Left ventricle myocardium inferior (tissue), 1 donor: Measurements from ENCODE around the gene SORCS1. TPM values are rescaled to one million over a fixed set of nuclear protein-coding genes. Genes with fewer than 3 reads are reported as not detected.

ENCODE experiments used
- DNase-seq: peaks from one replicate; pipeline ENCODE4 v3.0.0-alpha.2; 2020
- H3K27ac ChIP-seq: fragments of 200-600 bp; replicated peaks from 2 replicates; pipeline ENCODE4 v1.8.0; 2021
- H3K27me3 ChIP-seq: fragments of 200-600 bp; 2 replicates; pipeline ENCODE4 v1.8.0; 2021; ENCODE audit warnings: low read depth
- H3K36me3 ChIP-seq: fragments of 200-600 bp; 2 replicates; pipeline ENCODE4 v1.8.0; 2021
- H3K4me1 ChIP-seq: fragments of 200-600 bp; 2 replicates; pipeline ENCODE4 v1.8.0; 2021
- H3K4me3 ChIP-seq: fragments of 200-600 bp; 2 replicates; pipeline ENCODE4 v1.8.0; 2021; ENCODE audit warnings: mild to moderate bottlenecking, moderate library complexity
- H3K9me3 ChIP-seq: fragments of 200-600 bp; replicated peaks from 2 replicates; pipeline ENCODE4 v1.8.0; 2021
- intact Hi-C: fragments of 100-400 bp; cut with micrococcal nuclease; formaldehyde crosslinking; loops from one replicate; pipeline ENCODE4 v1.11.0; 2022
- total RNA-seq: library from RNA; stranded (reverse); fragmentation: NEBNext Ultra II Directional; extraction: Animal tissue kit (Norgen Biotek cat#: 25700); gene quantifications from one replicate; pipeline ENCODE4 v1.2.1, GENCODE V29; 2021
- TF ChIP-seq, protein P1 (sequence below): fragments of 200-600 bp; IDR thresholded peaks from 2 replicates; pipeline ENCODE4 v1.8.0; 2021; ENCODE audit warnings: antibody characterized with exemption, mild to moderate bottlenecking, borderline replicate concordance
- donor health status: DM: no; HTN: yes; CAD: no; lungs with severe emphysema.

SORCS1 gene
- total RNA-seq, 1 donor from 2014 or later, result 2.9 TPM

DNA sequence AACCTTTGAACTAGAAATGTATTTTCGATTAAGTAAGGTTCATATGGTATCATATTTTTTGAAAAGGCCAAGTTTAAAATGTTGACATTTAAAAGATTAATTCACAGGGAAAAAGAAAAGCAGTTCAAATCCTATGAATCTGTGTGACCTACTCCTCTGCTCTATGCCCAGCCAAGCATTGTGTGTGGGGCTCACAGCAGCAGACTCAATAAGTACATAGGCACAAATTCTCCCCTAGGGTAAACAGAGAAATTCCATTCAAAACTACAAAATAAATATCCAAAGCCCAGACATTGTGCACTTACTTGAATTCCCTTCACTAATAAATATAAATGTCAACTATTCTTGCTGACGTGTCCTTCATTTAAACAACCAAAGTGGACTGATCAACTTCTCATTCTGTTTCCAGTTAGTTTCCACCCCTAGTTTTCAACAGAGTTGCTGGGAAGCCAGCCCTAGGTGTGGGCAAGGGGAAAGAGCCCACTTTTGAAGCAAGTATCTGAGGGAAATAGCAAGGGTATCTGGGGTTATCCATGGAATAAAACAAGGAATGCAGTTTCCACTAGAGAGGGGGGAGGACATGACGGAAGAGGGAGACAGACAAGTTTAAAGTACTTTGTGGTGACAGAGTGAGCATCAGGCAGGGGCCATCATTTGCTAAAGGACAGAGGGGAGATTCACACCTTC is 533.3 kb downstream of the SORCS1 start:
- no peak overlapping the region for H3K27ac ChIP-seq
- H3K4me1 ChIP-seq, result no peaks in the 10 kb centered on the region
- intact Hi-C loops, result no loop called here
- DNase-seq, result no peak
- TF ChIP-seq, protein P1, sequence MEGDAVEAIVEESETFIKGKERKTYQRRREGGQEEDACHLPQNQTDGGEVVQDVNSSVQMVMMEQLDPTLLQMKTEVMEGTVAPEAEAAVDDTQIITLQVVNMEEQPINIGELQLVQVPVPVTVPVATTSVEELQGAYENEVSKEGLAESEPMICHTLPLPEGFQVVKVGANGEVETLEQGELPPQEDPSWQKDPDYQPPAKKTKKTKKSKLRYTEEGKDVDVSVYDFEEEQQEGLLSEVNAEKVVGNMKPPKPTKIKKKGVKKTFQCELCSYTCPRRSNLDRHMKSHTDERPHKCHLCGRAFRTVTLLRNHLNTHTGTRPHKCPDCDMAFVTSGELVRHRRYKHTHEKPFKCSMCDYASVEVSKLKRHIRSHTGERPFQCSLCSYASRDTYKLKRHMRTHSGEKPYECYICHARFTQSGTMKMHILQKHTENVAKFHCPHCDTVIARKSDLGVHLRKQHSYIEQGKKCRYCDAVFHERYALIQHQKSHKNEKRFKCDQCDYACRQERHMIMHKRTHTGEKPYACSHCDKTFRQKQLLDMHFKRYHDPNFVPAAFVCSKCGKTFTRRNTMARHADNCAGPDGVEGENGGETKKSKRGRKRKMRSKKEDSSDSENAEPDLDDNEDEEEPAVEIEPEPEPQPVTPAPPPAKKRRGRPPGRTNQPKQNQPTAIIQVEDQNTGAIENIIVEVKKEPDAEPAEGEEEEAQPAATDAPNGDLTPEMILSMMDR, result no peak
- H3K36me3 ChIP-seq, result no peaks in the 10 kb centered on the region
- no peak overlapping the region for H3K4me3 ChIP-seq
- H3K9me3 ChIP-seq, result no peaks in the 10 kb centered on the region
- H3K27me3 ChIP-seq, result peaks cover 17% of the 10 kb centered on the region

DNA sequence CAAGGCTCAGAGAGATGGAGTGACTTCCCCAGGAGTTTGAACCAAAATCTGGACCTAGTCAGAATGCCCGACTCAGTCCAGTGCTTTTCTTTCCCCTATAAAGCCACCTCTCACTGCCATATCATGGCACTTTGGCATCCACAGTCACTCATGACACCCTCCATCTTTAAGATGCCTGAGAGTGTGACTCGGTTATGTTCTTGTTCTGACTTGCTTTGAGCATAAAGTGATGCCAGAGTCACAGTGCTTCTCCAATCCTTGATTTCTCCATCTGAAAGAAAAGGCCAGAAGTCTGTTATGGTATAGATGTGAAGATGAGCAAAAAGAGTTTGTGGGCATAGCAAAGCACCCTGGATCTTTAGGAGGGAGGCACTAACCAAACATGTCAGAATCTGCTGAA is 538.1 kb downstream of the SORCS1 start:
- intact Hi-C loops, result no loop called here
- DNase-seq, result no peak
- no peaks in the 10 kb centered on the region for H3K36me3 ChIP-seq
- H3K27ac ChIP-seq, result no peak overlapping the region
- TF ChIP-seq, protein P1, result no peak
- no peaks in the 10 kb centered on the region for H3K9me3 ChIP-seq
- H3K27me3 ChIP-seq, result peaks cover 24% of the 10 kb centered on the region
- no peak overlapping the region for H3K4me3 ChIP-seq
- no peaks in the 10 kb centered on the region for H3K4me1 ChIP-seq

DNA sequence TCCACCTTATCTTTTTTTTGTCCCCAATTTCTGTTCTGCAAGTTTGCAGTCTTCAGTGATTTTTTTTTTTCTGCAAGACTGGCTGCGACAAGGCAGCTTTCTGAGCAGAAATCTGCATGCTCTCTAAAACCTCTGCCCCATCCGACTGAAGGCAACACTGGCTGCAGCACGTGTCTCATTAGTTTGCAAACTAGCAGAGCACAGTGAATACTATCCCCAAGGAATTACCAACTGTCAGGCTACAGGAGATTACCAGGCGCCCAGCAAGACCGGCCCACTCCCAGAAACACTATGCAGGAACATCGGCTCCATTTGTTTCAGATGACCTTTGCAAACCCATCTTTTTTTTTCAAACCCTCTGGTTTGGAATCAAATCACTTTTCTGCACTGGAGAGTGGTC is 538.8 kb downstream of the SORCS1 start:
- Histone ChIP-seq H3K36me3 (no peaks in the 10 kb centered on the region), H3K9me3 (no peaks in the 10 kb centered on the region), H3K27me3 (peaks cover 24% of the 10 kb centered on the region), H3K4me3 (no peak overlapping the region), H3K4me1 (no peaks in the 10 kb centered on the region), H3K27ac (no peak overlapping the region)
- TF ChIP-seq, protein P1, result no peak
- intact Hi-C loops, result no loop called here
- DNase-seq, result no peak

DNA sequence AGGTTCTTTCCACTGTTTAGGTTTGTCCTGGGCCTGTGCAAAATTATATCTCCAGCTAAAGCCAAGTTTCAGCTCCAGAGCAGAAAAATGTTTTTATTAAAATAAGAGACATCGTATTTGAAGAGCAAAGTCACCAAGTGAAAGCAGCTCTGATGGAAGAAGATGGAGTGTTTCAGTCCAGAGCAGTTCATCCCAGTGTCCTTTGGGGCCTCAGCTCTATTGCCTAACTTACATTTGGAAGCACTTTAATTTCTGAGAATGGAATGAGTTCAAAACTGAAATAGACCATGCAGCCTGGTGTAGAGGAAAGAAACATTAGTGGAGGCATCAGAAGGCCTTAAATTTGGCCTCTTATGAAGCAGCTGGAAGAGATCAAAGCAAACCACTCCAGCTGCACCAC is 545.2 kb downstream of the SORCS1 start:
- intact Hi-C loops, result no loop called here
- peak overlapping the region; percentile 11 for H3K27ac ChIP-seq
- no peaks in the 10 kb centered on the region for H3K27me3 ChIP-seq
- TF ChIP-seq, protein P1, result no peak
- no peaks in the 10 kb centered on the region for H3K36me3 ChIP-seq
- no peak for DNase-seq
- no peaks in the 10 kb centered on the region for H3K9me3 ChIP-seq
- H3K4me1 ChIP-seq, result peaks cover 15% of the 10 kb centered on the region
- no peak overlapping the region for H3K4me3 ChIP-seq

DNA sequence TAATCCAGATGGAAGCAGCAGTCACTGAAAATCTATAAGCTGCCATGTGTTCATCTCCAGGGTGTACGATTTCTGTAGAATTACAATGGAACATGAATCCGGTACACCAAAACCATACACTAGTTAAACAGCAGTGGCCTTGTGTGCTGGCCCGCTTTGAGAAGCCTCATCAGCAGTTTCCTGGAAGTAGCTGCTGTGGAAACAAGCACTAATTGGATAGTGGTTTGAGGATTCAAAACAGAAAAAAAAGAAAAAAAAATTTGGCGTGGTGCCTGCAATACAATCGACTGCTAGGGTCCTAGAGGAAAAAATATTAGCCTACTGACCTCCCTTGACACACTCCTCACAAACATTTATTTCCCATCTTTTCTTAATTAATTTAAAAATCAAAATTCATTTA is 545.9 kb downstream of the SORCS1 start:
- Histone ChIP-seq H3K9me3 (no peaks in the 10 kb centered on the region), H3K4me1 (peaks cover 15% of the 10 kb centered on the region), H3K27ac (peak overlapping the region; percentile 11), H3K4me3 (no peak overlapping the region), H3K27me3 (peaks cover 5% of the 10 kb centered on the region), H3K36me3 (no peaks in the 10 kb centered on the region)
- TF ChIP-seq, protein P1, result no peak
- no peak for DNase-seq
- intact Hi-C loops, result no loop called here
